Measurements from ENCODE around the gene ZNF582.

ZNF582 gene

GRCh38 chr19:56393119-56394012, at the start of gene ZNF582:
Gene ZNF582 (minus strand): TSS chr19:56393534. CDS start chr19:56391752, 1,782 bp downstream.
- peak; percentile 63 to 80 for DNase-seq (ENCODE audit: low read depth in 2 of 2)

DNA sequence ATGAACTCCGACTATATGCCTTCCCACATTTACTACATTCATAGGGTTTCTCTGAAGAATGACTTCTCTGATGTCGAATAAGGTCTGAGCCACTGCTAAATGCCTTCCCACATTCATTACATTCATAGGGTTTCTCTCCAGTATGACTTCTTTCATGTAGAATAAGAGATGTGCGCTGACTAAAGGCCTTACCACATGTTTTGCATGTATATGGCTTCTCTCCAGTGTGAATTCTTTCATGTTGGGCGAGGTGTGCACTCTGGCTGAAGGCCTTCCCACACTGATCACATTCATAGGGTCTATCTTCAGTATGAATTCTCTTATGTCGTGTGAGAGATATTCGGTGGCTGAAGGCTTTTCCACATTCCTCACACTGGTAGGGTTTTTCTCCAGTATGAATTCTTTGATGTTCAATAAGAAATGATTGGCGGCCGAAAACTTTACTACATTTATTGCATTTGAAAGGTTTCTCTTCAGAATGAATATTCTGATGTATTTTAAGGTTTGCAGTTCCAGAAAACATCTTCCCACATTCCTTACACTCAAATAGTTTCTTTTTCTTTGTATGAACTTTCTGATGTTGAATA, 48.0 kb upstream of the ZNF582 start:
- no peak for DNase-seq (ENCODE audit: low read depth in 2 of 2)

- no peak for DNase-seq (ENCODE audit: low read depth in 2 of 2)
Measured at GRCh38 chr19:56423985-56424353, 30.6 kb upstream of the ZNF582 start.

DNA sequence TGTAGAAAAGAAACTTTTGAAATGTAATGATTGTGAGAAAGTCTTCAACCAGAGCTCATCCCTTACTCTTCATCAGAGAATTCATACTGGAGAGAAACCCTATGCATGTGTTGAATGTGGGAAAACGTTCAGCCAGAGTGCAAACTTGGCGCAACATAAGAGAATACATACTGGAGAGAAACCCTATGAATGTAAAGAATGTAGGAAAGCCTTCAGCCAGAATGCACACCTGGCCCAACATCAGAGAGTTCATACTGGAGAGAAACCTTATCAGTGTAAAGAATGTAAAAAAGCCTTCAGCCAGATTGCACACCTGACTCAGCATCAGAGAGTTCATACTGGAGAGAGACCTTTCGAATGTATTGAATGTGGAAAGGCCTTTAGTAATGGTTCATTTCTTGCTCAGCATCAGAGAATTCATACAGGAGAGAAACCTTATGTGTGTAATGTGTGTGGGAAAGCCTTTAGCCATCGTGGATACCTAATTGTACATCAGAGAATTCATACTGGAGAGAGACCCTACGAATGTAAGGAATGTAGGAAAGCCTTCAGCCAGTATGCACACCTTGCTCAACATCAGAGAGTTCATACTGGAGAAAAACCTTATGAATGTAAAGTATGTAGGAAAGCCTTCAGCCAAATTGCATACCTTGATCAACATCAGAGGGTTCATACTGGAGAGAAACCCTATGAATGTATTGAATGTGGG, 30.1 kb upstream of the ZNF582 start:
- no peak for DNase-seq (ENCODE audit: low read depth in 2 of 2)

DNA sequence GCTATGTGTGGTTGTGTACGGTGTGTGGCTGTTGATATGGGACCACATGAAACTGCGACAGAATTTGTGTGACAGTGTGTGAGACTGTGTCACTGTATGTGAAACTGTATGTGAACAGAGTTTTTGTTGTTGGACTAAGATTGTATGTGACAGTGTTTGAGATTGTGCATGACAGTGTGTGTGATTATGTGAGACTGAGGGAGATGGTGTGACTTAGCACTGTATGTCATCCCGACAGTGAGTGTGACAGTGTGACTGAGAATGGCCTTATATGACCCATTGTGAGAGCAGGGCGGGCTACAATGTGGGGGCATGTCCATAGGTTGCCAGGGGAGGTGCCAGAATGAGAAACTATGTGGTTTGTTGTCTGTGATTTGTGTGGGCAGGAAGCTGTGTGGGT, 11.7 kb upstream of the ZNF582 start:
- no peak for DNase-seq (ENCODE audit: low read depth in 2 of 2)

DNA sequence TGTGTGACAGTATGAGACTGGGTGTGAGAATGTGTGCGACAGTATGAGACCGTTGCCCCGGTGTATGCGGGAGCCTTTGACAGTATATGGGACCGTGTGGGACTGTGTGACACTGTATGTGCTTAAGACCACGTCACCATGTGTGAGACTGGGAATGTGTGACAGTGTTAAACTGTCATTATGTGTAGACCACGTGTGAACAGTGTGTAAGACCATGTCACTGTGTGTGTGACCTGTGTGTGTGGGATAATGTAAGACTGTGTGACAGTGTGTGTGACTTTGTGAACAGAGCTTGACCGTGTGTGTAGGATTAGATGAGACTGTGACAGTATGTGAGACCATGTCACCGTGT, 11.3 kb upstream of the ZNF582 start:
- DNase-seq (ENCODE audit: low read depth in 2 of 2): no peak

GRCh38 chr19:56403764-56404704, 10.7 kb upstream of the ZNF582 start, which contains the start of gene ZNF583:
Gene ZNF583 (plus strand): TSS chr19:56404332. CDS start chr19:56407115, 2,783 bp downstream.
- peak; percentile 74 for DNase-seq (ENCODE audit: low read depth in 2 of 2)

DNA sequence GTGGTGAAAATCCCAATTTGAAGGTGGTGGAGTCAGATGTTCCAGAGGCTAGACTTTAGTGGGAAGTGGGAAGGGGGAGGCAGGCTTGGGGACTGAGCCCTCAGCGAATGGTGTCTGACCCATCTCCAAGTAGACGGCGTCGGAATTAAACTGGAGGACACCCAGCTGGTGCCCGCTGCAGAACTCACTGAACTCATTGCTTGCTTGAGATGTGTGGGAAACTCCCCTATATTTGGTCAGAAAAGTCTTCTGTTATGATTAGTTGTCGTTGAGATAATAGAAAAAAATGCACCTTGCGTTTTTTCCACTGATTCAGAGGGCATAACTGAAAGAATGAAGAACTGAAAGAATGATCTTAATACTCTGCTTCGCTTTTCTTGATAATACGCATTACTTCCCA, 9.9 kb upstream of the ZNF582 start:
- DNase-seq (ENCODE audit: low read depth in 2 of 2): no peak

- DNase-seq (ENCODE audit: low read depth in 2 of 2): no peak
Measured at GRCh38 chr19:56400485-56400884, 7.2 kb upstream of the ZNF582 start.

DNA sequence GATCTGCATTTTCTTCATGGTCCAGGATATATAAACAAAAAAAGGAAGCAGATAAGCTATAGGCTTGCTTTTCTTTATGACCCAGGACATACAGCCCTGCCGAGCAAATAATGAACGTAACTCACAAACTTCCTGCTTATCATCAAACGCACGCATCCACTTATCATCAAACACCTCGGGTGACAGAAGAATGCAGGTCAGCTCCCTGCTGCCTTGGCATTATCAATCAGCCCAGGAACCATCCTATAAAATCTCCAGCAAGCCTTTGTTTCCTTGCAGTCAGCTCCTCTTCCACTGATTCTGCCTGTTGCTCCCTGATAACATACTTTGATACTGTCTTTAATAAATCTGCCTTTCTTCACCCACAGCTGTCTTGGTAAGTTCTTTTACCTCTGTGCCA, 5.5 kb upstream of the ZNF582 start:
- no peak for DNase-seq (ENCODE audit: low read depth in 2 of 2)

DNA sequence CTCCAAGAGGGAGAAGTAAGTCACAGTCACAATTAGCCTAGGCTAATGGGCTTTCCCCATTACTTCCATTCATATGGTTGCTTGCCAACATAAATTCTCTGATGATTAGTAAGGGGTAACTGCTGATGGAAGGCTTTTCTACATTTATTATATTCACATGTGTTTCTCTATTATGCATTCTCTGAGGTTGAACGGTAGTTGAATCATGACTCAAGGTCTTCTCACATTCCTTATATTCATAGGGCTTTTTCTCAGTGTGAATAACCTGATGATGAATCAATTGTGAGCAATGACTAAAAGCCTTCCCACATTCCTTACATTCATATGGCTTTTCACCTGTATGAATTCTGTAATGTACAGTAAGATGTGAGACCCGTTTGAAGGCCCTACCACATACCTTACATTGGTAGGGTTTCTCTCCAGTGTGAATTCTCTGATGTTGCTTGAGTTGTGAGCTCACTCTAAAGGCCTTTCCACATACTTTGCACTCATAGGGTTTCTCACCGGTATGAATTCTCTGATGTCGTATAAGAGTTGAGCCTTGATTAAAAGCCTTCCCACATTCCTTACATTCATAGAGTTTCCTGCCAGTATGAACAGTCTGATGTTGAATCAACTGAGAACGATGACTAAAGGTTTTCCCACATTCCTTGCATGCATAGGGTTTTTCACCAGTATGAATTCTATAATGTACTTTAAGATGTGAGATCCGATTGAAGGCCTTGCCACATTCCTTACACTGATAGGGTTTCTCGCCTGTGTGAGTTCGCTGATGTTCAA, 9.3 kb downstream of the ZNF582 start:
- DNase-seq (ENCODE audit: low read depth in 2 of 2): no peak

- DNase-seq (ENCODE audit: low read depth in 2 of 2): no peak
Measured at GRCh38 chr19:56377105-56377924, 16.0 kb downstream of the ZNF582 start.

- DNase-seq (ENCODE audit: low read depth in 2 of 2): no peak
Measured at GRCh38 chr19:56372281-56372680, 21.1 kb downstream of the ZNF582 start.

DNA sequence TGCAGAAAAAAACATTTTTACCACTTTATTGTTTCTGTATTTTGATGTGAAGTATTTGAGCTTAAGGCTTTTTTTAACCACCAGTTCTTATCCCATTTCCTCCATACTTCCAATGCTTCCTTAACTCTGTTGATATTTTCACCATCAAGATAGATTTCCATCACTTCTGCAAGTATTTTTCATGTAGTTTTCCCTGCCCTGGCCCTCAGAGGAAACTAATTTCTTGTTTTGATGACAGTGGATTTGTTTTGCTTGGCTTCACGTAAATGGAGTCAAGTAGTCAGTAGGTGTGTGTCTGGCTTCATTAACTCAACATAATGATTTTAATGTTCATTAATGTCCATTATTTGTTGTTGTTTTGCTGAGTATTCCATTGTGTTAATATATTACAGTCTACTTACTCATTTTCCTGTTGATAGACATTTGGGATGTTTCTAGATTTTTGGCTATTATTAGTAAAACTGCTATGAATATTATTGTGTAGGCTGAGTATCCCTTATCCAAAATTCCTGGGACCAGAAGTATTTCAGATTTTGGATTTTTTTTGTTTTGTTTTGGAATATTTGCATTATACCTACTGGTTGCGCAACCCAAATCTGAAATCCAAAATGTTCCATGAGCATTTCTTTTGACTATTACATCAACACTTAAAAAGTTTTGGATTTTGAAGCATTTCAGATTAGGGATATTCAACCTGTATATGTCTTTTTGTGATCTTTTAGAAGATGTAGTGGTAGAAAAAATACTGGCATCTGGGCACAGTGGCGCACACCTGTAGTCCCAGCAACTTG, 23.3 kb downstream of the ZNF582 start:
- DNase-seq (ENCODE audit: low read depth in 2 of 2): no peak

DNA sequence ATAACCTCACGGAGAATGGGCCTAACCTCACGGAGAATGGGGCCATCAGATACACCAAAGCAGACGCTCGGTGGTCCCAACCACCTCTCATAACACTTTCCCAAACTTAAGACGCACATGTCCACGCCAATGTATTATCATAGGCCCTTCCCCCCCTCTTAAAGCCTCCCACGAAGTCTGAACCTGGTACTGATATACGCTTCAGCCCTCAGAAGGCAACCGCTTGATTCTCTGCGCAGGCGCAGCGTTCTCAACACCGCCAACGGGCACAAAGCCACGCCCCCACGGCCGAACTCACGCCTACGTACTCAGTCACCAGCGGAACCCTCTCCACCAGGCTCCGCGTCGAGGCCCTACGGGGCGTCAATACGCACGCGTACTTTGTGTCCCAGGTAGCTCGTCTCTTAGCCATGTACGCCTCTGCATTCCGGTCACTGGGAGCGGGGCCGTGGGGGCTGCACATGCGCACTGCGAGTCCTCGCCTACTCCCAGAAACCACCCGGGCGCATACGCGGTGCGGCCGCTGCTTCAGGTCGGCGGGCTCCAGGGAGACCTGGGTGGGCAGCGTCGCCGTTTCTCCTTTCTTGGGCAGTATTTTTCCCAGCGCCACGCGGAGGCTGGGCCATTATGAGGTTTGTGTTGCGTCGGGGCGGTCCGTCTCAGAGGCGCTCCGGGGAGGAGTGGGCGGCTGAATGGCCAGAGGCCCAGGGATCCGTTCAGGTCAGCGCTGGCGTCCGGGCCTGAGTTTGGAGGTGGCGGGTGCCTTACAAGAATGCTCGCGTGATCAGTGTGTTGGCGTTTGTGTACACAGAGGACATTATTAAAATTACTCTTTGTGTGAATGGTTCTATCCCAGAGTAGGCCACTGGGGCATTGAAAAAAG, 25.3 kb downstream of the ZNF582 start:
- DNase-seq (ENCODE audit: low read depth in 2 of 2): peak; percentile 37 to 46

- no peak for DNase-seq (ENCODE audit: low read depth in 2 of 2)
Measured at GRCh38 chr19:56360841-56361240, 32.5 kb downstream of the ZNF582 start.

DNA sequence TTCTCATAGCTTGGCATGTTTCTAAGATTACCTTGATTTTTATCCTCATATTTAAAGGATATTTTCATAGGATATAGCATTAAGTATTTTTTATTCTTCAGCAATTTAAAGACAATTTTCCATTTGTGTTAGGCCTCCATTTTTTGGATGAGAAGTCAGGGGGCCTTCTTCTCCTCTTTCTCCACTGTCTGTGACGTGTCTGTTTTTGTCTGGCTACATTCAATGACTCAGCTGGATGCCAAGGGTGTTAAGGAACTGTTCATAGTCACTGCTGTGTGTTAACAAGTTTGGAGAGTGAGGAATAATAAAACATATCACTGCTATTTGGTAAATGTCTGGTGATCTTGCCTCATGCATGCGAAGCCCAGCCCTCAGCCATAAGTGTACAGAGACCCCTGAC, 36.4 kb downstream of the ZNF582 start:
- no peak for DNase-seq (ENCODE audit: low read depth in 2 of 2)

DNA sequence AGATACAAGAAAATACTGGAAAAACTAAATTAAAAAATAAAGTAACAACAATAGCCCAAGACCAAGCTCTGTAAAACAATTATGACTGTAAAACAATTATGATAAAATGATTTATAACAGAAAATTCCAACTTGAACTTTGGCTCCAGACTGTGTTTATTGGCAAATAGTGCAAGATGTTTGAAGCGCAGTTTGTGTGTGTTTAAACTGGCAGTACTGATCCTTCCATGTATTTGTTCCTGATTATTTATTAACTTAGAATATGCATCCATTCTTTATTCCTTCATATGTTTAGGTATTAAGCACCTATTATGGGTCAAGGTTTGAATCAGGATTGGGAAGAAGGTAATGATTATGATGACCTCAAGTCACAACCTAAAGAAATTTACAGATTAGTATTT, 37.8 kb downstream of the ZNF582 start:
- DNase-seq (ENCODE audit: low read depth in 2 of 2): no peak
